Dermis microvascular lymphatic vessel endothelial cell (primary cell): ENCODE results near the gene HCRTR1. TPM values are rescaled to one million over a fixed set of nuclear protein-coding genes. Genes with fewer than 3 reads are reported as not detected.
"Not testable (repeated sequence)": the region's sequence is repeated elsewhere in the genome, so short reads cannot be mapped to it uniquely, and the experiment has no call there.

Experiments
- DNase-seq, 2 donors: peaks; one replicate each; pipeline versions ENCODE4 v3.0.0 to v3.0.0-alpha.2; 2010; ENCODE audit warnings: low read depth in 2 of 2
- total RNA-seq: library from RNA; depleted of rRNA; stranded (reverse); fragments of >200 nt; gene quantifications from 2 replicates; pipeline ENCODE4 v1.2.1, GENCODE V29; 2014

The HCRTR1 gene
- total RNA-seq, 1 donor from 2014 or later = 0.77 TPM

GRCh38 chr1:31581821-31582810 lies 35.4 kb upstream of the HCRTR1 start:
- no peak for DNase-seq

GRCh38 chr1:31583082-31583994 lies 34.2 kb upstream of the HCRTR1 start:
- no peak for DNase-seq

- DNase-seq = peak in 1 of 2 donors; percentile 82
Observed at GRCh38 chr1:31583995-31584868, 33.3 kb upstream of the HCRTR1 start.

- no peak for DNase-seq
Observed at GRCh38 chr1:31584869-31585735, 32.4 kb upstream of the HCRTR1 start.

- no peak for DNase-seq
Observed at GRCh38 chr1:31585736-31586365, 31.6 kb upstream of the HCRTR1 start.

- DNase-seq = no peak
Observed at GRCh38 chr1:31586376-31587327, 30.8 kb upstream of the HCRTR1 start.

GRCh38 chr1:31587328-31587699 lies 30.2 kb upstream of the HCRTR1 start:
- DNase-seq = not testable (repeated sequence)

GRCh38 chr1:31587720-31588423 lies 29.6 kb upstream of the HCRTR1 start:
- peak in 1 of 2 donors; percentile 84 for DNase-seq

GRCh38 chr1:31588751-31589515 lies 28.6 kb upstream of the HCRTR1 start:
- DNase-seq = peak in 1 of 2 donors; percentile 76

GRCh38 chr1:31591425-31592093 lies 25.9 kb upstream of the HCRTR1 start:
- DNase-seq = no peak

- no peak for DNase-seq
Observed at GRCh38 chr1:31592132-31592531, 25.4 kb upstream of the HCRTR1 start.

GRCh38 chr1:31593136-31593665 lies 24.3 kb upstream of the HCRTR1 start:
- no peak for DNase-seq

- peak in 1 of 2 donors; percentile 81 for DNase-seq
Observed at GRCh38 chr1:31593770-31594632, 23.5 kb upstream of the HCRTR1 start.

GRCh38 chr1:31595836-31596736 lies 21.4 kb upstream of the HCRTR1 start:
- peak; percentile 64 to 81 for DNase-seq
